ENCODE results near the gene SGTA.

The SGTA gene

GRCh38 chr19:2724148-2724557, 58.9 kb downstream of the SGTA start:
- no peak overlapping the region for H3K4me3 ChIP-seq (ENCODE audit: low read depth, low read length)
- TF ChIP-seq CTCF (conservative IDR thresholded peaks at IDR 0.05; ENCODE audit: low read depth, low read length), result peak; percentile 12
- DNase-seq (ENCODE audit: low read depth), result no peak

GRCh38 chr19:2723747-2724146, 59.3 kb downstream of the SGTA start:
- DNase-seq (ENCODE audit: low read depth), result no peak
- TF ChIP-seq CTCF (conservative IDR thresholded peaks at IDR 0.05; ENCODE audit: low read depth, low read length), result no peak
- H3K4me3 ChIP-seq (ENCODE audit: low read depth, low read length), result no peak overlapping the region

- H3K4me3 ChIP-seq (ENCODE audit: low read depth, low read length), result no peak overlapping the region
- no peak for TF ChIP-seq CTCF (conservative IDR thresholded peaks at IDR 0.05; ENCODE audit: low read depth, low read length)
- no peak for DNase-seq (ENCODE audit: low read depth)
These were observed 59.7 kb downstream of the SGTA start for GRCh38 chr19:2723345-2723715.

GRCh38 chr19:2722541-2723344, 60.3 kb downstream of the SGTA start:
- no peak overlapping the region for H3K4me3 ChIP-seq (ENCODE audit: low read depth, low read length)
- DNase-seq (ENCODE audit: low read depth), result peak; percentile 69
- TF ChIP-seq CTCF (conservative IDR thresholded peaks at IDR 0.05; ENCODE audit: low read depth, low read length), result no peak

- no peak for DNase-seq (ENCODE audit: low read depth)
- no peak overlapping the region for H3K4me3 ChIP-seq (ENCODE audit: low read depth, low read length)
- TF ChIP-seq CTCF (conservative IDR thresholded peaks at IDR 0.05; ENCODE audit: low read depth, low read length), result no peak
These were observed 61.2 kb downstream of the SGTA start for GRCh38 chr19:2721570-2722540.

- DNase-seq (ENCODE audit: low read depth), result no peak
- peak within 1 kb of the TSS; percentile 11 for H3K4me3 ChIP-seq (ENCODE audit: low read depth, low read length)
- TF ChIP-seq CTCF (conservative IDR thresholded peaks at IDR 0.05; ENCODE audit: low read depth, low read length), result no peak
These were observed 62.1 kb downstream of the SGTA start, which contains the start of gene DIRAS1 for GRCh38 chr19:2720777-2721569. TSS of gene DIRAS1 (minus strand) at chr19:2721372. CDS start at chr19:2717806, 3,566 bp downstream.

All from choroid plexus epithelial cell (primary cell).